Measurements from ENCODE around the gene LPAR1.

DNA sequence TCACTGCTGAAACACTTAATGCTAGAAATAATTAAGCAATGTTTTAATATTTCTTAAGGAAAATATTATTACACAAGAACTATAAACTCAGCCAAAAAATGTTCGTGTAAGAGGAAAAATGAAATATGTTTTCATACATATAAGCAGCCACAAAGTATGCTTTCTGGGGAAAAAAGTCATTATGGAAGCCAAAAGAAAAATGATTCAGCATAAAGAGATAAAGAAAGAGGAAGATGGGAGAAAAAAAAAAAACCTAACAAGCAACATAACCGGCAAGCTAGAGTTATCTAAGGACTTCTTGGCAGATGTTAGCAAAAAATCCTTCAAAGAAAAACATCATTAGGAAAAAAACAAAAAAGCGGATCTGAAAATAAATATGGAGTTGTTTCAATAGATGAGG lies 190.6 kb downstream of the LPAR1 start:
- TF ChIP-seq, protein P1, sequence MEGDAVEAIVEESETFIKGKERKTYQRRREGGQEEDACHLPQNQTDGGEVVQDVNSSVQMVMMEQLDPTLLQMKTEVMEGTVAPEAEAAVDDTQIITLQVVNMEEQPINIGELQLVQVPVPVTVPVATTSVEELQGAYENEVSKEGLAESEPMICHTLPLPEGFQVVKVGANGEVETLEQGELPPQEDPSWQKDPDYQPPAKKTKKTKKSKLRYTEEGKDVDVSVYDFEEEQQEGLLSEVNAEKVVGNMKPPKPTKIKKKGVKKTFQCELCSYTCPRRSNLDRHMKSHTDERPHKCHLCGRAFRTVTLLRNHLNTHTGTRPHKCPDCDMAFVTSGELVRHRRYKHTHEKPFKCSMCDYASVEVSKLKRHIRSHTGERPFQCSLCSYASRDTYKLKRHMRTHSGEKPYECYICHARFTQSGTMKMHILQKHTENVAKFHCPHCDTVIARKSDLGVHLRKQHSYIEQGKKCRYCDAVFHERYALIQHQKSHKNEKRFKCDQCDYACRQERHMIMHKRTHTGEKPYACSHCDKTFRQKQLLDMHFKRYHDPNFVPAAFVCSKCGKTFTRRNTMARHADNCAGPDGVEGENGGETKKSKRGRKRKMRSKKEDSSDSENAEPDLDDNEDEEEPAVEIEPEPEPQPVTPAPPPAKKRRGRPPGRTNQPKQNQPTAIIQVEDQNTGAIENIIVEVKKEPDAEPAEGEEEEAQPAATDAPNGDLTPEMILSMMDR (IDR thresholded peaks at IDR 0.05): no peak
- TF ChIP-seq EP300 (IDR thresholded peaks at IDR 0.05) (no peak), POLR2AphosphoS5 (IDR thresholded peaks at IDR 0.05) (no peak)
